Fibroblast of skin of back (primary cell): Measurements from ENCODE around the gene AGA.
A peak's percentile ranks its signal among the peaks of the same experiment; 100 is the strongest.

Source experiments
- DNase-seq: peaks from one replicate; pipeline ENCODE4 v3.0.0-alpha.2; 2013

AGA gene

GRCh38 chr4:177446586-177446985, 4.3 kb upstream of the AGA start:
- DNase-seq: no peak

GRCh38 chr4:177444911-177445736, 2.9 kb upstream of the AGA start:
- no peak for DNase-seq

- peak; percentile 35 for DNase-seq
Measured at GRCh38 chr4:177441061-177441802, 1.0 kb downstream of the AGA start.

GRCh38 chr4:177436456-177436855, 5.8 kb downstream of the AGA start:
- no peak for DNase-seq

DNA sequence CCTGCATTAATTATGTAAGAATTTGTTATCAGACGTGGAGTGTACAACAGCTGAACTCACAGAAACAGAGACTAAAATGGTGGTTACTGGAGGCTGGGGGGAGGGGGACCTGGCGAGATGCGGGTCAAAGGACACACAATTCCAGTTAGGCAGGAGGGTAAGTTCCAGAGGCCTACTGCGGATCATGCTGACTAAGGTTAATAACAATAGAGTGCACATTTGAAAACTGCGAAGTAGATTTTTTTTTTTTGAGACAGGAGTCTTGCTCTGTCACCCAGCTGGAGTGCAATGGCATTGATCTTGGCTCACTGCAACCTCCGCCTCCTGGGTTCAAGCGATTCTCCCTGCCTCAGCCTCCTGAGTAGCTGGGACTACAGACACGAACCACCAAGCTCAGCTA, 7.6 kb downstream of the AGA start:
- no peak for DNase-seq

DNA sequence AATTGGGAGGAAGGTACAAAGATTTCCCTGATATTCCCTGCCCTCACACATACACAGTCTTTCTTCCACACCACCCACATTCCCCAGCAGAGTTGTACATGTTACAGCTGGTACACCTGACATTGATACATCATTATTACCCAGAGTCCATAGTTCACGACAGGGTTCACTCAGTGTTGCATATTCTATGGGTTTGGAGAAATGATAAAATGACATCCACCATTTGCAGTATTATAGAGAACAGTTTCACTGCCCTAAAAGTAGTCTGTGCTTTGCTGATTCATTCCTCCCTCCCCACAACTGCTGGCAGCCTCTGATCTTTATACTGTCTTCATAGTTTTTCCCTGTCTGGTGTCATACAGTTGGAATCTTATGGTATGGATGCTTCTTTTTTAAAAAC, 15.0 kb downstream of the AGA start:
- peak; percentile 66 for DNase-seq

GRCh38 chr4:177419434-177419833, 22.8 kb downstream of the AGA start:
- no peak for DNase-seq

GRCh38 chr4:177413656-177414055, 28.6 kb downstream of the AGA start:
- DNase-seq: no peak

GRCh38 chr4:177413076-177413475, 29.2 kb downstream of the AGA start:
- DNase-seq: no peak

GRCh38 chr4:177411996-177412395, 30.2 kb downstream of the AGA start:
- DNase-seq: no peak

DNA sequence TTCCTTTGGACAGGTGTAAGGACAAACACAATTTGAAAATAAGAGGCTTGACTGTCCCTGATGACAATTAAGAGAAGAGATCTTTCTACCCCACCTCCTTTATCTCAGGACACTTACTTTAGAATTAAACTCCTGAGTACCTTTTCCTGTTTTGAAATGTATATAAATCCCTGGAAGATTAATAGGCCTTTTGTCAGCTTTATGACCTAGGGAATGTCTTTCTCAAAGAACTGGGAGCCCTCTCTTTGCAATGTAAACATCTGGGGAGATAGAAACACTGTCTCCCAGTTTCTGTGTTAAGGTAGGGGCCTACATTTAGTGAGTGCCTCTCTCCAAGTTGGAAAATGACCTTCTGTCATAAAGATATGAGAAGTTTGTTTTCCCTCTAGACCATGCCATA, 31.7 kb downstream of the AGA start:
- no peak for DNase-seq

- no peak for DNase-seq
Measured at GRCh38 chr4:177408023-177408422, 34.2 kb downstream of the AGA start.

DNA sequence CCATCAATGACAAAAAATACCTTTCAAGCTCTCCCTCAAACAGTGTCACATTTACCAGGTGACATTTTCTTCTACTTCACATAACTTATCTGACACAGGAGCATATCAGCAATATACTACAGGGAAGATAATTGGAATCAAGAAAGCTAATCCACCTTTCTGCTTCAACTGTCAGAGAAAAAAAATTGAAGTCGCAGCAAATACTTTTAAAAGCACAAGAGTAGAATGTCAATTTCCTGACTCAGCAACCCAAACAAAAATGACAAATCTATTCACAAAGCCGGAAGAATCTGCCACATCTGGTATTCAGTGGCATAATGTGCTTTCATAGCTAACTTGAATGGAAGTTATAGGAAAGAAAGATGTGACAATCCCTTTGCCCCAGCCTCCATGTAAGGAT, 36.7 kb downstream of the AGA start:
- peak; percentile 31 for DNase-seq

GRCh38 chr4:177404986-177405385, 37.3 kb downstream of the AGA start:
- no peak for DNase-seq

- DNase-seq: no peak
Measured at GRCh38 chr4:177404342-177404741, 37.9 kb downstream of the AGA start.

GRCh38 chr4:177403746-177404145, 38.5 kb downstream of the AGA start:
- no peak for DNase-seq

- no peak for DNase-seq
Measured at GRCh38 chr4:177401658-177402273, 40.5 kb downstream of the AGA start.

GRCh38 chr4:177400030-177400429, 42.2 kb downstream of the AGA start:
- DNase-seq: no peak

DNA sequence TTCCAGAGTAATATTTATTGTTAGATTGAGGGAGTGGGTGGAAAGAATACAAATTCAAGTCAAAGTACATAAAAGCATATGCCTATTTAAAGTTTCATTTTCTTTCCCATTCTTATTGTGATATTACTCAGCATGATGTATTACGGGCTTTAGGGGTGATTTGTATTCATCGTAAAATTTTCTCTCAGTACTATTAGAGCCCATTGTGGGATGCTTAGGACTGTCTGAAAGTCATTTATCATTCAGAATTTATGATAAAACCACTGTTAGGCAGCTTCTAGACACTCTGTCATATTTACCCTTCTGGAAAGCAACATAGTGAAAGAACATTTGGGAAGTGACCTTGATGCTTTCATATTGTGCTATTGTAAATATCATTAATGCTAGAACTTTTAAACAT, 45.9 kb downstream of the AGA start:
- no peak for DNase-seq

DNA sequence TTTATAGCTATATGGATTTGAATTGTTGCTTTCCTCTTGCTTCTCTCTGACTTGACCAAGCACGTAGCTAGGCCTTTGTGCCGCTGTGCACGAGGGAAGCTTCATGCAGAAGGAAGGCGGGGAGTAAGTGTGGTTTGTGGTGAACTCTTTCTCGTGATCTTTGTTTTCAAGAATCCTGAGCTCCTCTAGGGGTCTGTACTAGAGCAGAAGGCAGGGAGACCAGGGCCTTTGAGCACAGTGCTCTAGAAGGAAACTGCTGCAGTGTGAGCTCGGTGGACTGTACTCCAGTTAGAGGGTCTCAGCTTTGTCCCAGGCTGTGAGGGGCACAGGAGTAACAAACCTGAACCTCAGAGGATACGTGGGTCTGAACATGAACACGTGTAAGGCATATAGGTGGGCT, 49.0 kb downstream of the AGA start:
- no peak for DNase-seq

GRCh38 chr4:177391953-177392352, 50.3 kb downstream of the AGA start:
- DNase-seq: no peak

DNA sequence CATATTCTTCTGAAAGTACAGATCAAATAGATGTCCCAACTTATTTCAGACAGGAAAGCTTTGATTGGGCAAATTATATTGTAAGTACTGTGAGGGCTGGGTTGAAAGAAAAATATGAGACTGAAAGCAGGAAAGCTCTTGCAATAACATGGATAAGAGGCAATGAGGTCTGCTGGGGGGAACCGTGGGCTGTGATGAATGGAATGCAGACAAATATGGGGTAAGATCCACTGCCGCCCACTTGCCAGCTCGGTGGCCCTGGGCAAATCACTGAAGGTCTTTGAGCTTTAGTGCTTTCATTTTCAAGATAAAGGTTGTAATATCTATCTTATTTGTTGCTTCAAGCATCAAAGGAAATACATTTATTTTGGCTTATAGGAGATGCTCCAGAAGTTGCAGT, 51.0 kb downstream of the AGA start:
- peak; percentile 6 for DNase-seq

DNA sequence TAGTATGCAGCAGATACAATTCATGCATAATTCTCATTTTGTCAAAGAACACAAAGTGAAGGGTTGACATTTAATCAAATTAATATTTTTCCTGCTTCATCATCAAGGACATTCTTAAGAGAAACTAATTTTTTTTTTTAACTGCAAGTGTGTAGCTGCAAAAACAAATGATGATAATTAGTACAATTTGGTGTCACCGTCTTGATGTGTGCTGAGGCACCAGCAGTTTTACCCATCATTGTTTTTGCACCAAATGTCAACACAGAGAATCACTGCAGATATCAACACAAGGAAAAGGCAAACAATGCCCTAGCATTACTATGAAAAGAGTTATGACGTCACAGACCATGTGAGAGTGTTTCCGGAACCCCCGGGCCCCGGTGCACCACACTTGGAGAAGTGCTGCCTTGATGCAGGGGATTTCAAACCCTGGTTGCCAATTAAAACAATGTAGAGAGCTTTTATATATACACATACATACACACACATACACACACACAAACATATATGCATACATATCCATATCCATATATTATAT, 55.9 kb downstream of the AGA start:
- DNase-seq: no peak
